GM18861 (cell line): ENCODE measurements around the gene POP7.
"Not testable (repeated sequence)": the region's sequence is repeated elsewhere in the genome, so short reads cannot be mapped to it uniquely, and the experiment has no call there.

Experiments
- ATAC-seq: cut with Tn5 transposase; IDR thresholded peaks from one replicate; pipeline ENCODE4 v1.9.1; 2021; ENCODE audit not compliant: unreplicated experiment

The POP7 gene

GRCh38 chr7:100691676-100692577 is 14.0 kb upstream of the POP7 start:
- ATAC-seq = peak; percentile 39

- ATAC-seq = no peak
Measured at GRCh38 chr7:100692578-100692961, 13.4 kb upstream of the POP7 start.

- ATAC-seq = no peak
Measured at GRCh38 chr7:100693312-100694097, 12.4 kb upstream of the POP7 start.

DNA sequence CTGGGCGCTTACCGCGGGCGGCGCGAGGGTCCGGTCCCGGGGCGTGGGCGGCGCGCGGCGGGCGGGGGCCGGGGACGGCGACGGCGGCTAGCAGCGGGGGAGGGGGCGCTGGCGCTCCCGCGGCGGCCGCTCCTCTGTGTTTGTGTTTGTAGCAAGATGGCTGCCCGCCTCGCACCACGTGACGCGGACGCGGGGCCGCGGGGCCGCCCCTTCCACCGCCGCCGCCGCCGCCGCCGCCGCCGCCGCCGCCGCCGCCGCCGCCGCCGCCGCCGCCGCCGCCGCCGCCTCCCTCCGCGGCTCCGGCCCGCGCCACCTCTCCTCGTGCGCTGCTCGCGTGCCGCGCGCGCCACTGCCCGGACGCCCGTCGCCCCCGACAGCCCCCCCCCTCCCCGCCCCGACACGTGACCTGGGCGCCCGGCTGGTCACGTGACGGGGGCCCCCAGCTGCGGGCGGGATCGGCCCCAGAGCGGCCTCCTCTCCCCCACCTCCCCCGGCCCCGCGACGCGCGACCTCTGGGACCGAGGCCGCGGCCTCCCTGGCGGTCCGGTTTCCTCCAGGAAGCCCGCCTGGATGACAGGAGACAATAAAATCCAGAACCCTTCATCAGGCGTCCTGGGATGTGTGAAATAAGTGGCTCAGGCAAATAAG is 11.7 kb upstream of the POP7 start, which contains the start of gene GIGYF1:
Gene GIGYF1 (minus strand): TSS at position 153 of the 648 bp plus-strand sequence. CDS start 6,012 bp downstream, outside the sequence.
- no peak for ATAC-seq

DNA sequence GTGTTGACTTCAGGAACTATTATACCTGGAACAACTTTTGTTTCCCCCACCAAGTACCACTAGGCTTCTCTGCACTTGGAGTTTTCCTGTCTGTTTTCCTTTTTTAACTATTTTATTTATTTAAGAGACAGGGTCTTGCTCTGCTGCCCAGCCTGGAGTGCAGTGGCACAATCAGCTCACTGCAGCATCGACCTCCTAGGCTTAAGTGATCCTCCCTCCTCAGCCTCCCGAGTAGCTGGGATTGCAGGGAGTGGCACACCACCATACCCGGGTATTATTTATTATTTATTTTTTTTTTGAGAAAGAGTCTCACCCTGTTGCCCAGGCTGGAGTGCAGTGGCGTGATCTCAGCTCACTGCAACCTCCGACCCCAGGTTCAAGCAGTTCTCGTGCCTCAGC is 9.8 kb upstream of the POP7 start:
- ATAC-seq = no peak

DNA sequence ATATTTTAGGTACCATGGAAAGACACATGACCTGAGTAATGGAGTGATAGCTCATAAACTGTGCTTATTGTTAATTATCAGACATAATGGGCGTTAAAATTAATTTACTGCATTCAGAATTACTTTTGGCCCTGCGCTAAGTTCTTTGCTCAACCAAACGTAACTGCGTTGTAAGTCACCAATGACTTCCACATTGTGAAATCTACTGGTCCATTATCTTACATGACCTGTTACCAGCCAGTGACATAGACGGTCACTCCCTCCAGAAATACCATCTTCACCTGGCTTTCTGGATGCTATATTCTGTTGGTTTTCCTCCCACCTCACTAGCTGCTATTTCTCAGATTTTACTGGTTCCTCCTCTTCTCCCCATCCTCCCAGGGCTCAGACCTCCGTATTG is 6.9 kb upstream of the POP7 start:
- ATAC-seq = no peak

DNA sequence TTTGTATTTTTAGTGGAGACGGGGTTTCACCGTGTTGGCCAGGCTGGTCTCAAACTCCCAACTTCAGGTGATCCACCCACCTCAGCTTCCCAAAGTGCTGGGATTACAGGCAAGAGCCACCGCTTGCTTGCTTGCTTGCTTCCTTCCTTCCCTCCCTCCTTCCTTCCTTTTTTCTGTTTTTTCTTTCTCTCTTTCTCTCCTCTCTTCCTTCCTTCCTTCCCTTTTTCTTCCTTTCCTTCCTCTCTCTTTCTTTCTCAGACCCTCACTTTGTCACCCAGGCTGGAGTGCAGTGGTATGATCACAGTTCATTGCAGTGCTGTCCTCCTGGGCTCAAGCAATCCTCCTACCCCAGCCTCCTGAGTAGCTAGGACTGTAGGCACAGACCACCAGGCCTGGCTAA is 4.8 kb upstream of the POP7 start:
- not testable (repeated sequence) for ATAC-seq

DNA sequence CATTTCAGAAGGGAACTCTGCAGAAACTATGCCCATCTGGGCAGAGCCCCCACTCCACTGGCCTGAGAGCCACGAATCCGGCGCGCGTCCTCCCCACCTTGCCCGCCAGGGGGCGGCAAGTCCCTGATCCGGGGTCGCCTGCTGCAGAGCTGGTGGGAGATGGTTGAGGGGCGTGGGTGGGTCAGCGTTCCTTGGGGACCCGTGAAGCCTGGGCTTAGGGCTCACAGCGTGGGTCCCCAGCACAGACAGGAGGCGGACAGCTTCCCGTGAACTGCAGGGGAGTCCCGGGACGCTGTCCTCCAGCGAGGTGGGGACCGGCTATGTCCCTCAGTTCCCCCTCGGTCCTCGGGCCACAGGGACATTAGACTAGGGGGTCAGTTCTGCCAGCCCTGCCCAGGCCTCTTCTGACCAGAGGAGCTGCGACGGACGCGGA is 585 bp upstream of the POP7 start:
- peak; percentile 61 for ATAC-seq

DNA sequence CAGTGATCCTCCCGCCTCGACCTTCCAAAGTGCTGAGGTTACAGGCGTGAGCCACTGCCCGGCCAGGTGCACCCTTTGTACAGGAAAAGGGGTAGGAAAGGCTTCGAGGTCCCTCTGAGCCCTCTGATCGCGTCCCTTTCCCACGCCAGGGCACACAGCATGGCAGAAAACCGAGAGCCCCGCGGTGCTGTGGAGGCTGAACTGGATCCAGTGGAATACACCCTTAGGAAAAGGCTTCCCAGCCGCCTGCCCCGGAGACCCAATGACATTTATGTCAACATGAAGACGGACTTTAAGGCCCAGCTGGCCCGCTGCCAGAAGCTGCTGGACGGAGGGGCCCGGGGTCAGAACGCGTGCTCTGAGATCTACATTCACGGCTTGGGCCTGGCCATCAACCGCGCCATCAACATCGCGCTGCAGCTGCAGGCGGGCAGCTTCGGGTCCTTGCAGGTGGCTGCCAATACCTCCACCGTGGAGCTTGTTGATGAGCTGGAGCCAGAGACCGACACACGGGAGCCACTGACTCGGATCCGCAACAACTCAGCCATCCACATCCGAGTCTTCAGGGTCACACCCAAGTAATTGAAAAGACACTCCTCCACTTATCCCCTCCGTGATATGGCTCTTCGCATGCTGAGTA is 871 bp downstream of the POP7 start:
- no peak for ATAC-seq

- ATAC-seq = no peak
Measured at GRCh38 chr7:100708395-100708794, 2.5 kb downstream of the POP7 start.

DNA sequence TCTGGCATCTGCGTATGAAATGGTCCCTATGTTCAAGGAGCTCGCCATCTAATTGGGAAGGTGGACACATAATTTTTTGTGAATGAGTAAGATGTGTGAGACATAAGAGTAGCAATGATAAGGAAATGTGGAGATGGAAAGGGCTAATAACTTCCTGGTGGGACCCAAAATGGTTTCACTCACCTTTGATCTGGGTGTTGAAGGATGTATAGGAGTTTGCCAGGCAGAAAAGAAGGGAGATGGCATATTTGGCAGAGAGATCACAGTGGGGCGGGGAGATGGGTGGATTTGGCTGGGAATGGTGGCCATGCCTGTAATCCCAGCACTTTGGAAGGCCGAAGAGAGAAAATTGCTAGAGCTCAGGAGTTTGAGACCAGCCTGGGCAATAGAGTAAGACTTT is 4.5 kb downstream of the POP7 start:
- no peak for ATAC-seq

GRCh38 chr7:100711369-100711768 is 5.4 kb downstream of the POP7 start:
- ATAC-seq = no peak

- no peak for ATAC-seq
Measured at GRCh38 chr7:100714725-100715124, 8.8 kb downstream of the POP7 start.

- ATAC-seq = not testable (repeated sequence)
Measured at GRCh38 chr7:100717073-100717472, 11.2 kb downstream of the POP7 start.

- ATAC-seq = no peak
Measured at GRCh38 chr7:100719523-100720278, 13.8 kb downstream of the POP7 start.

DNA sequence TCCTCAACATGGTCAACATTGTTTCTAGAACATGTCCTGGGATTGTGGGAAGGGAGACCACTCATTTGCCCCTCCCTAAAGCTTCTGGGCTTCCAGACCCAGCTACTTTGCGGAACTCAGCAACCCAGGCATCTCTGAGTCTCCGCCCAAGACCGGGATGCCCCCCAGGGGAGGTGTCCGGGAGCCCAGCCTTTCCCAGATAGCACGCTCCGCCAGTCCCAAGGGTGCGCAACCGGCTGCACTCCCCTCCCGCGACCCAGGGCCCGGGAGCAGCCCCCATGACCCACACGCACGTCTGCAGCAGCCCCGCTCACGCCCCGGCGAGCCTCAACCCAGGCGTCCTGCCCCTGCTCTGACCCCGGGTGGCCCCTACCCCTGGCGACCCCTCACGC is 14.4 kb downstream of the POP7 start, which contains the start of gene EPO:
Gene EPO (plus strand): TSS at position 190 of the 392 bp plus-strand sequence. CDS start 513 bp downstream, outside the sequence.
- ATAC-seq = no peak

DNA sequence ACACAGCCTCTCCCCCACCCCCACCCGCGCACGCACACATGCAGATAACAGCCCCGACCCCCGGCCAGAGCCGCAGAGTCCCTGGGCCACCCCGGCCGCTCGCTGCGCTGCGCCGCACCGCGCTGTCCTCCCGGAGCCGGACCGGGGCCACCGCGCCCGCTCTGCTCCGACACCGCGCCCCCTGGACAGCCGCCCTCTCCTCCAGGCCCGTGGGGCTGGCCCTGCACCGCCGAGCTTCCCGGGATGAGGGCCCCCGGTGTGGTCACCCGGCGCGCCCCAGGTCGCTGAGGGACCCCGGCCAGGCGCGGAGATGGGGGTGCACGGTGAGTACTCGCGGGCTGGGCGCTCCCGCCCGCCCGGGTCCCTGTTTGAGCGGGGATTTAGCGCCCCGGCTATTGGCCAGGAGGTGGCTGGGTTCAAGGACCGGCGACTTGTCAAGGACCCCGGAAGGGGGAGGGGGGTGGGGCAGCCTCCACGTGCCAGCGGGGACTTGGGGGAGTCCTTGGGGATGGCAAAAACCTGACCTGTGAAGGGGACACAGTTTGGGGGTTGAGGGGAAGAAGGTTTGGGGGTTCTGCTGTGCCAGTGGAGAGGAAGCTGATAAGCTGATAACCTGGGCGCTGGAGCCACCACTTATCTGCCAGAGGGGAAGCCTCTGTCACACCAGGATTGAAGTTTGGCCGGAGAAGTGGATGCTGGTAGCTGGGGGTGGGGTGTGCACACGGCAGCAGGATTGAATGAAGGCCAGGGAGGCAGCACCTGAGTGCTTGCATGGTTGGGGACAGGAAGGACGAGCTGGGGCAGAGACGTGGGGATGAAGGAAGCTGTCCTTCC is 15.0 kb downstream of the POP7 start:
- ATAC-seq = no peak

- no peak for ATAC-seq
Measured at GRCh38 chr7:100721505-100721812, 15.5 kb downstream of the POP7 start.

GRCh38 chr7:100722480-100723212 is 16.7 kb downstream of the POP7 start:
- no peak for ATAC-seq
